NCI-H2196 treated with DMSO at 0.1 percent for 48 hours (cell line): ENCODE results near the gene RBBP4.

ENCODE experiments used
- DNase-seq: peaks from one replicate; lab custom pipeline; 2025; ENCODE audit not compliant: unreplicated experiment; lab: John Stamatoyannopoulos, UW

The RBBP4 gene

GRCh38 chr1:32718527-32718926 lies 67.5 kb downstream of the RBBP4 start:
- no peak for DNase-seq

- DNase-seq = no peak
Observed at GRCh38 chr1:32719681-32720275, 68.8 kb downstream of the RBBP4 start.

- peak; percentile 18 for DNase-seq
Observed at GRCh38 chr1:32724678-32725614, 73.9 kb downstream of the RBBP4 start.

- DNase-seq = no peak
Observed at GRCh38 chr1:32725615-32725982, 74.6 kb downstream of the RBBP4 start.

GRCh38 chr1:32727876-32728275 lies 76.9 kb downstream of the RBBP4 start:
- no peak for DNase-seq

- no peak for DNase-seq
Observed at GRCh38 chr1:32728413-32729077, 77.5 kb downstream of the RBBP4 start.

GRCh38 chr1:32729254-32730046 lies 78.4 kb downstream of the RBBP4 start:
- DNase-seq = no peak

- DNase-seq = no peak
Observed at GRCh38 chr1:32733582-32734321, 82.7 kb downstream of the RBBP4 start.
